Epithelial cell of esophagus (primary cell): Measurements from ENCODE around the gene APOBEC3B.

Experiments used
- DNase-seq: peaks from one replicate; pipeline ENCODE4 v3.0.0; 2010; ENCODE audit warnings: low read depth
- H3K4me3 ChIP-seq: 2 replicates; pipeline ENCODE4 v1.5.1; 2011; ENCODE audit warnings: mild to moderate bottlenecking, low read length, control low read depth
- TF ChIP-seq, protein P1 (sequence below): IDR thresholded peaks from 2 replicates; pipeline ENCODE4 v1.5.1; 2011; ENCODE audit warnings: low read depth, mild to moderate bottlenecking, low read length, control low read depth, inconsistent platforms; ENCODE audit not compliant: insufficient read depth; ENCODE audit errors: missing control alignments

APOBEC3B gene

GRCh38 chr22:38981992-38982927, at the start of gene APOBEC3B:
TSS of gene APOBEC3B (plus strand) at chr22:38982347. CDS start at chr22:38982454, 107 bp downstream.
- peak within 1 kb of the TSS; percentile 19 for H3K4me3 ChIP-seq
- peak; percentile 97 for DNase-seq
- TF ChIP-seq, protein P1, sequence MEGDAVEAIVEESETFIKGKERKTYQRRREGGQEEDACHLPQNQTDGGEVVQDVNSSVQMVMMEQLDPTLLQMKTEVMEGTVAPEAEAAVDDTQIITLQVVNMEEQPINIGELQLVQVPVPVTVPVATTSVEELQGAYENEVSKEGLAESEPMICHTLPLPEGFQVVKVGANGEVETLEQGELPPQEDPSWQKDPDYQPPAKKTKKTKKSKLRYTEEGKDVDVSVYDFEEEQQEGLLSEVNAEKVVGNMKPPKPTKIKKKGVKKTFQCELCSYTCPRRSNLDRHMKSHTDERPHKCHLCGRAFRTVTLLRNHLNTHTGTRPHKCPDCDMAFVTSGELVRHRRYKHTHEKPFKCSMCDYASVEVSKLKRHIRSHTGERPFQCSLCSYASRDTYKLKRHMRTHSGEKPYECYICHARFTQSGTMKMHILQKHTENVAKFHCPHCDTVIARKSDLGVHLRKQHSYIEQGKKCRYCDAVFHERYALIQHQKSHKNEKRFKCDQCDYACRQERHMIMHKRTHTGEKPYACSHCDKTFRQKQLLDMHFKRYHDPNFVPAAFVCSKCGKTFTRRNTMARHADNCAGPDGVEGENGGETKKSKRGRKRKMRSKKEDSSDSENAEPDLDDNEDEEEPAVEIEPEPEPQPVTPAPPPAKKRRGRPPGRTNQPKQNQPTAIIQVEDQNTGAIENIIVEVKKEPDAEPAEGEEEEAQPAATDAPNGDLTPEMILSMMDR = no peak

GRCh38 chr22:38935023-38935422, 47.1 kb upstream of the APOBEC3B start:
- TF ChIP-seq, protein P1 = no peak
- H3K4me3 ChIP-seq = no peak overlapping the region
- DNase-seq = peak; percentile 83

- TF ChIP-seq, protein P1 = no peak
- no peak overlapping the region for H3K4me3 ChIP-seq
- no peak for DNase-seq
Observed at GRCh38 chr22:38935616-38936015, 46.5 kb upstream of the APOBEC3B start.

DNA sequence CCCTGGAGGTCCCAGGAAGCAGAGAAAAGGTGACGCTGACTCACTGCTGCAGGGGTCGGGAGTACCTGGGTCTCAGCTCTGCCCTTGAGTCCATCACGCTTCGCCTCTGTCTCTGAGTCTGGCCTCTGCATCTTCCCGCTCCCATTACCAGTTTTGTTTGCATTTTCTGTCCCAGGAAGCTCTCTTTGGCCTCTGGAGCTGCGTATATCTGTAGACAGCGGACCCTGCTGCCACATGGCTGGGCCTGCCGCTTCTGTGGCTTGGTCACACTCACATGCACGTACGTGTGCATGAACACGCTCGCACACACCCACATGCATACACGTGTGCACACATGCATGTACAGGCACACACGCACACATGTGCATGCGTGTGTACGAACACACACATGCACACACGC, 45.6 kb upstream of the APOBEC3B start:
- no peak overlapping the region for H3K4me3 ChIP-seq
- TF ChIP-seq, protein P1 = no peak
- DNase-seq = no peak

DNA sequence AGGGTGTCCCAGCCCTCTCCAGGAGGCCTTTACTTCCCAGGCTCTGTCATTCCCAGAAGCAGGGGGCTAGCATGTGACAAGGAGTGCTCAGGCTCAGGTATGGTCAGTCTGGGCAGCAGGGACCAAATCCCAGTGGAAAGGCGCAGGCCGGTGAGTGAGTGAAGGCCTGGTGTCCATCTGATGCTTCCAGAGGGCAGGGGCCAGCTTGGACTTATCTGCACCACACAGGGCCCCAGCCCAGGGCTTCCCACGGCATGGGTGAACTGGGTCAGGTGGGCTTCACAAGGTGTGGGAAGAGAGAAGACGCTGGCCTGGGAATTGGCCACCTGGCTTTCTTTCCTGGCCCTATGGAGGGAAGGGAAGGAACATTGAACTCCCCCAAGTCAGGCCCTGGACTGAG, 45.1 kb upstream of the APOBEC3B start:
- TF ChIP-seq, protein P1 = no peak
- DNase-seq = no peak
- H3K4me3 ChIP-seq = no peak overlapping the region

GRCh38 chr22:38937541-38937940, 44.6 kb upstream of the APOBEC3B start:
- no peak for DNase-seq
- no peak overlapping the region for H3K4me3 ChIP-seq
- TF ChIP-seq, protein P1 = no peak

GRCh38 chr22:38938221-38938620, 43.9 kb upstream of the APOBEC3B start:
- TF ChIP-seq, protein P1 = no peak
- H3K4me3 ChIP-seq = no peak overlapping the region
- DNase-seq = no peak
